NCI-H2196 (cell line): ENCODE results near the gene CD55.
A peak's percentile ranks its signal among the peaks of the same experiment; 100 is the strongest.
"Not testable (repeated sequence)": the region's sequence is repeated elsewhere in the genome, so short reads cannot be mapped to it uniquely, and the experiment has no call there.

Source experiments
- DNase-seq: peaks from one replicate; lab custom pipeline; 2025; ENCODE audit not compliant: unreplicated experiment; lab: John Stamatoyannopoulos, UW

The CD55 gene

DNA sequence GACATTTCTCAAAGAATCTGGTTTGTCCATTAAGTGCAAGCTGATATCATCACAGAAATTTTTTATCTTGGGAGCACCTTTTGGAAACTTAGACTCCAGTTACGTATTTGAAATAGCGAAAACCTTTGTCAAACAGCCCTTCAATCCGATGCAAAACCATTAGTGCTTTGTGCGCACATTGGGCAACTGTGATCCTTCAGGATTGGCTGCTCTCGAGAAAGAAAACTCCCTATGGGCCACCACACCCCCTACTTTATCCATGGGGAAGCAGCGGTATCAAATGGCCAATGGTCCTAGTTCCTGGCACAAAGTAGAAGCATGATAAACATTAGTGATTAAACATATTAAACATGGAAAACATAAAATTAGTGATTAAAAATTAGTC is 16.0 kb upstream of the CD55 start:
- no peak for DNase-seq

DNA sequence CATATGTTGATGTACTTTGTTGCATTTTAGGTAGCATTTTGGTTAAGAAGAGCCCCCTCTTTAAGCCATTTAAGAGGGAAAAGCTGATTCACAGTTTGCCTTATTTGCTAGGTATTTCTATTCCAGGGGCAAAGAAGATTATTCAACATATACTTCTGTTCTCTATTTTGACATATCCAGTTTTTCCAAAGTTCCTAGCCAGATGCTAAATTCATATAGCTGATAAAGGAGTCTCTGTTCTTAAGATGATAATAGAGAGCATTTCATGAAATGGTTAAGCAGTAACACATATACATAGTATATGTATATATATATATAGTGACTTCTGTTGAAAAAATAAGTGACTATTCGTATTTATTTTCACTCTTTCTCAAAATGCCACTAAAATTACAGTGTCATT is 15.5 kb upstream of the CD55 start:
- DNase-seq, result no peak

GRCh38 chr1:207306603-207307002 is 14.9 kb upstream of the CD55 start:
- DNase-seq, result no peak

- DNase-seq, result no peak
Measured at GRCh38 chr1:207308451-207309190, 12.9 kb upstream of the CD55 start.

- peak; percentile 27 for DNase-seq
Measured at GRCh38 chr1:207309745-207310273, 11.7 kb upstream of the CD55 start.

GRCh38 chr1:207311888-207312603 is 9.4 kb upstream of the CD55 start:
- DNase-seq, result no peak

- DNase-seq, result no peak
Measured at GRCh38 chr1:207312604-207312920, 8.9 kb upstream of the CD55 start.

GRCh38 chr1:207313131-207313530 is 8.3 kb upstream of the CD55 start:
- DNase-seq, result no peak

DNA sequence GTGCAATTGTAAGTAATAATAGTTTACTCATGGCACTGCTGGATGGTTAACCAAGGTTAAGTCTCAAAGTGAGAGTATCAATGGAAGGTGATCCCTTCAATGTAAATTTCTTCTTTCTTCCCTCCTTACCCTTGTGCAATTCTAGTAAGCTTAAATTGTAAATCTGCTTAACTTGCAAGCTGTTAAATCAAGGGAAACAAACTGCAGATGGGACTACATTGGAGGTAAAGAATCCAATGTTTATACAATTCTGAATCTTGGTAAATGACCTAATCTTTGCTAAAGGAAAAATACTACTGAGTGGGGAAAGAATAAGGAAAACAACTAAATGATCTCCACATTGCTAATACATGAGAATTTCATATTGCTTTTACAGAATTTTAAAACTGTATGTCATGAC is 6.7 kb upstream of the CD55 start:
- no peak for DNase-seq

DNA sequence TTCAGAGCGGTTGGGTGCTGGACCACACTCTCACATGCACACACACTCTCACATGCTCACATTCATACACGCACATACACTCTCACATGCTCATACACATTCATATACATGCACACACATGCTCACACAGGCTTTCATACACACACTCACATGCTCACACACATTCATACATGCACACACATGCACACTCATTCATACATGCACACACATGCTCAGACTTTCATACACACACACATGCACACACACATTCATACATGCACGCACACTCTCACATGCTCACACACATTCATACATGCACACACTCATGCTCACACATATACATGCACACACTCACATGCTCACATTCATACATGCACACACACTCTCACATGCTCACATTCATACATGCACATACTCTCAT is 6.0 kb upstream of the CD55 start:
- no peak for DNase-seq

DNA sequence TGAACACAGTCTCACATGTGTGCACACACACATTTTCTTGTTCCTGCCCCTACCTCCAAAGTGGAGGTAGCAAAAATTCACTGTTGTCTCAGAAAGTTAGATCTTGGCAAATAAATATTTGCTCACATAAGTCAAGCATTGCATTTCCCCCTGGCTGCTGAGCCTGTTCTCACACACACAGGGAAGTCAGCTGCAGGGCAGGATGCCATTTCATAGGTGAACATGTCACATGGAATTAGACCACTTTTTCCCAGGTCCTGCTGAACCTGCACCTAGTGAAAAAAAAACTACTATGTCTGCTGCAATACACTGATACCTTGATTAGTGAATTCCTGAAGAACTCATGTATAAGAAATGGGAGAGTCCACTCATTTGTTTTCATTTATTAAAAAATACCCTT is 5.3 kb upstream of the CD55 start:
- no peak for DNase-seq

DNA sequence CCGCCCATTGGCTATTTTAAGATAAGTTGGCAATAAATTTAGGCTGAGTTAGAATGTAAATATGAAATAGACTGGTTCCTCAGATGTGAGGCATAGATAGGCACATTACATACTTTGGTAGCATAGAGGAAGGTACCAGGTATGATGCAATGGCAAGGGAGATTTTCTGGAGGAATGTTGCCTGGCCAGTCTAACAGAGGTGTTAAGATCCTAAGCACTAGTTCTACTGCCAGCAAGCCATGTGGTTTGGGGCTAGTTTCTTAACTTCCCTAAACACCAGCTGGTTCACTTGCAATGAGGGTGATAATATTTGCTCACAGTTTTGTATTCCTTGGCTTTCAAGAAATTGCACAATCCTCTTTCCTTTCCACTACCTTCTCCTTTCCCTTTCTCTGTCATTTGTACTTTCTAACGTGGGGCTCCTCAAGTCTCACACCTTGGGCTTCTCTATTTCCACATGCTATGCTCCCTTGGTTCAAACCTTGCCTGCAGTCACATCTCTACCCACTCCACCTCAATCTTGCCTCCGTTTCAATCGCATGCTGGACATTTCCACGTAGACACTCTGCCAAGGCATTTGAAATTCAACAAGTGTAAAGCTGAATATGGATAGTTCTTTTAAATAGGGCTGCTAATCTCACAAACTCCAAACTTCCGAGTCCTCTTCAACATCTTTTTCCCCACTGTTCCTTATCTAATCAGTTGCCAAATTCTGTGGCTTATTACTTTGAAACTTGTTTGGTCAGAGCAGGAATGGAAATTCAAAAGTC is 4.7 kb upstream of the CD55 start:
- DNase-seq, result peak; percentile 55

- no peak for DNase-seq
Measured at GRCh38 chr1:207317561-207317960, 3.9 kb upstream of the CD55 start.

DNA sequence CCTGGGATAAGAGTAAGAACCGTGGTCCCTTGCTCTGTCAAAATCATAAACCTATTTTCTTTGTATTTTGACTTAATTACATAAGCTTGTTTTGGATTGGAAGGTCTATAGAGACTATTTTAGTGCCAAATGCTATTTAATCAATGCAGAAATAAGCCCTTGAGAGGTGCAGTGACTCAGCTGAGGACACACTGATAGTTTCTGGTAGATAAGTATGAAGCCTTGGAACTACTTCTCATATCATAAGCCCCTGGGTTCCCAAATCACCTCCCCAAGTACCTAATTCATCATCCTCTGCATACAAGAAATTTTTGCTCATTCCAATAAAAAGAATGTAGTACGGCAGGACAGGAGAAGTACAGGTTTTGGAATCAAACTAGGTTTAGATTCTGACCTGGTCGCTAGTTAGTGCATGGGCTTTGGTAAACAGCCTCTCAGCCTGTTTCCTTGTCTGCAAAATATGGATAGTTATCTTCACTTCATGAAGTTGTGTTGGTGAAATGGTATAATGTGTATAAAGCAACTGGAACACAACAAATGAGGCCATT is 3.3 kb upstream of the CD55 start:
- no peak for DNase-seq

GRCh38 chr1:207319199-207319598 is 2.3 kb upstream of the CD55 start:
- DNase-seq, result no peak

DNA sequence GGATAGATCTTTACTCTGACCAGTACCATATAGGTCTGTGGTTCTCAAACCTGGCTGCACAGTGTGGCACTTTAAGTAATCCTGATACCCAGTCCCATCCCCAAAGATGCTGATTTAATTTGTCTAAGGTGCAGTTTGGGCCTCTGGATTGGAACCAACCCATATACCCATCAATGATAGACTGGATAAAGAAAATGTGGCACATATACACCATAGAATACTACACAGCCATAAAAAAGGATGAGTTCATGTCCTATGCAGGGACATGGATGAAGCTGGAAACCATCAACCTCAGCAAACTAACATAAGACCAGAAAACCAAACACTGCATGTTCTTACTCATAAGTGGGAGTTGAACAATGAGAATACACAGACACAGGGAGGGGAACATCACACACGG is 1.4 kb upstream of the CD55 start:
- DNase-seq, result not testable (repeated sequence)

GRCh38 chr1:207321790-207322645 is 540 bp downstream of the CD55 start:
- DNase-seq, result no peak

DNA sequence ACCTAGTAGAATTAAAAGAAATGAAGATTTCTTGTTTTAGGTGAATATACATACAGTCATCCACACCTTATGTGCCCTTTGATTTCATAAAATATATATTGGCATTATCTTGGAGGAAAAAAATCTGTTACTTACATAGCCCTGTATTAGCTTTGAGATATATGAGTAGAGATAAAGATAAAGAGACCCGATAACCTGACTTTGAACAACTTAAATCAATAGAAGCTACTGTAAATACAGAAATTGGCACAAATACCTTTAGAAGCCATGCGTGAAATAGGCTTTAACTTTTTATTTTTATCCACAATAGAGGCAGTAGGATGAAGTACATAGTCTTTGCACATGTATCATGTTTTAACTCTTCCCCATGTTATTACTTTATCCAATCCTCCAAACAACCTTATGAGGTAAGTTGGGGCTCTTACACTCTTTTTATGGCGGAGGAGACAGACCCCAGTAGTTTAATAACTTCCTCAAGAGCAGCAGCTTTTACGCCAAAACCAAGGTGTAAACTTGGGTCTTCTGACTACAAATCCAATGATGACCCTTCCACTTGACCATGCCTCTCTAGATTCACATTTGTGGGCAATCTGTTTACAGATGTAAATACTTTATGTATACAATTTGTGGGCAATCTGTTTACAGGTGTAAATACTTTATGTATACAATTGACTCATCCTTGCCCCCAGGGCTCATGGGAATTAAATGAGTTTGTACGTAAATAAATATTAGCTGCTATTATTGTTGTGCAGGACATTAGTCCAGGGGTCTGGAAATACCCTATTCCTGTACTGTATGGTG is 2.1 kb downstream of the CD55 start:
- no peak for DNase-seq

DNA sequence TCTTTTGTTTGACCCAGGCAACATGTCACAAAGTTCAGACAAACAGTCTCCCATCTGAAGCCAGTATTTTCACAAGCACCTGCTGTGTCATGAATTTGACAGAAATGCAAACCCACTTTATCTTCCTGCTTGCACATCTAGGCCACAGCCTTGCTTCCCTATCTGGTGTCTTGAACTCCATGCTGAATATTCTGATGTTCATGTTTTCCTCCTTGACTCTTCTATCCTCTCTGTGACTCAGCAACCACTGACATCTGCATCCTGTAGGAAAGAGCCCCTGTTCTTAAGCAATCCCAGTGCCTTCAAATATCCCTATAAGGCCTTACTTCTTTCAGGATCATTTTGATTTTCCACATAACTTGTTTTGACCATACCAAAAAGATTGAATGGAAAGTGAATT is 6.5 kb downstream of the CD55 start:
- DNase-seq, result no peak

DNA sequence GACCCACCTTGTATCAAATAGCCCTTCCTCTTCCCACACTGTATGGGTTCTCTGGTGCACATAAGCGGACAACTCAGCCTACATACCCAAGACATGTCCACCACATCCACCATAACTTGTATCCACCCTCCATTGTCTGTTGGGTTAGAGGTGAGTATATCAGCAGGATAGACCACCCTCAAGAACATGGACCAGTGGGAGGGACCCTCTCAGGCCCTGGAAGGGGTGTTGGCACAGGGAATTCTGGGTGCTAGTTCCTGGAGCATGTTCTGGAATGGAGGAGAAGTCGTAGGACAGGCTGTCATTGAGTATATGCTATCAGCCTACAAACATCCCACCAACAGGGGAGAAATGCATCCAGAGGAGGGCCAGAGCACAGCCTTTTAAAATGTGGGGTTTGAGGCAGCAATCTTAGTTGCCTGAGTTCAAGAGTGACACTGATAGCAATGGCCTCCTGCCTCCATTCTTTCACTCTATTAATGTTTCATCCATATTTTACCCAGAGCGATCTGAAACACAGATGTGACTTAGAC is 7.5 kb downstream of the CD55 start:
- DNase-seq, result no peak
